ENCODE results near the gene ZDHHC14.

The ZDHHC14 gene

DNA sequence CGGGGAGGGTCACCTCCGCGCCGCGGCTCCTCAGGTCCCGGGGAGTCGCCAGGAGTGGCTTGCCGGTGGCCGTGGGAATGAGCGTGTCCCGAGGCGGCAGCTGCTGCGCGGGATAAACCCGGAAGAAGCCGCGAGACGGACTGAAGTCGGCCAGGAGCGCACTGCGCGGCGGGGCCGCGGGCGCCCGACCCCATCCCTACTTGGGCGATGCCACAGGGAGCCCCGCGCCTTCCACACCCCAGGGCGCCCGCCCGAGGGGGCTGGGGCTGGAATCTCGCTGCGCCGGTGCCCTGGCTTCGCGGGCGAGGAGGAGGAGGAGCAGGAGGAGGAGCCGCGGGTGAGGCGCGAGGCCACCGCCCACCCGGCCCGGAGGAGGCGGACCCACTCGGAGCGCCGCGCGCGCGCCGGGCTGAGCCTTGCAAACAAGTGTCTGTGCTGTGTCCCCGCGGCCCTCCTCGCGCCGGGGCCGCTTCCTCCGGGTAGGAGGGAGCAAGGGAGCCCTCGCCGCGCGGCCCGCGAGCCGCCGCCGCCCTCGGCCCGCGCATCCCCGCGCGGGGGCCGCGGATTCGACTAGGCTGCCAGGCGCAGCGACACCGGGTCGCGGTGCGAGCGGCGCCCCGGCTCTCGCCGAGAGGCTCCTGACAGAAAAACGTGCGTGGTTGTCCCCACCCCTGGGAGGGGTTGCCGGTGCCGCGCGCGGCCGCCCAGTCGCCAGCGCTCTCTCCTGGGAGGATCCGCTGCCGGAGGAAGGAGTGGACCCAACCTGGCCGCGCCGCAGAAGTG lies at the start of gene ZDHHC14:
ZDHHC14 (plus strand) TSS at position 412 of the 783 bp plus-strand sequence.
- TF ChIP-seq, protein P1, sequence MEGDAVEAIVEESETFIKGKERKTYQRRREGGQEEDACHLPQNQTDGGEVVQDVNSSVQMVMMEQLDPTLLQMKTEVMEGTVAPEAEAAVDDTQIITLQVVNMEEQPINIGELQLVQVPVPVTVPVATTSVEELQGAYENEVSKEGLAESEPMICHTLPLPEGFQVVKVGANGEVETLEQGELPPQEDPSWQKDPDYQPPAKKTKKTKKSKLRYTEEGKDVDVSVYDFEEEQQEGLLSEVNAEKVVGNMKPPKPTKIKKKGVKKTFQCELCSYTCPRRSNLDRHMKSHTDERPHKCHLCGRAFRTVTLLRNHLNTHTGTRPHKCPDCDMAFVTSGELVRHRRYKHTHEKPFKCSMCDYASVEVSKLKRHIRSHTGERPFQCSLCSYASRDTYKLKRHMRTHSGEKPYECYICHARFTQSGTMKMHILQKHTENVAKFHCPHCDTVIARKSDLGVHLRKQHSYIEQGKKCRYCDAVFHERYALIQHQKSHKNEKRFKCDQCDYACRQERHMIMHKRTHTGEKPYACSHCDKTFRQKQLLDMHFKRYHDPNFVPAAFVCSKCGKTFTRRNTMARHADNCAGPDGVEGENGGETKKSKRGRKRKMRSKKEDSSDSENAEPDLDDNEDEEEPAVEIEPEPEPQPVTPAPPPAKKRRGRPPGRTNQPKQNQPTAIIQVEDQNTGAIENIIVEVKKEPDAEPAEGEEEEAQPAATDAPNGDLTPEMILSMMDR (IDR thresholded peaks at IDR 0.05; ENCODE audit: low read depth, low read length, poor library complexity, severe bottlenecking): no peak
- no peak for TF ChIP-seq EZH2phosphoT487 (IDR thresholded peaks at IDR 0.05; ENCODE audit: borderline replicate concordance, low read length)
- Histone ChIP-seq H3K9me2 (replicated peaks; ENCODE audit: control insufficient read depth, low read length) (no peaks in the 10 kb centered on the region), H3K27ac (ENCODE audit: low read depth, low read length) (peak within 1 kb of the TSS; percentile 53), H3K36me3 (ENCODE audit: control insufficient read depth, low read length) (no peaks in the 10 kb centered on the region), H3F3A (ENCODE audit: control insufficient read depth, insufficient read depth) (no peaks in the 10 kb centered on the region), H3K79me2 (ENCODE audit: control insufficient read depth, low read length) (peaks cover 3% of the 10 kb centered on the region; the same call in 1 of the 2 replicates), H3K9me3 (ENCODE audit: control insufficient read depth, insufficient read depth, low read length) (no peaks in the 10 kb centered on the region), H3K27me3 (ENCODE audit: control insufficient read depth, low read length) (peaks cover 20% of the 10 kb centered on the region), H3K4me3 (ENCODE audit: low read length) (peak within 1 kb of the TSS; percentile 87), H4K20me1 (ENCODE audit: control insufficient read depth, insufficient read depth, low read depth, low read length) (peaks cover 6% of the 10 kb centered on the region; the same call in 1 of the 2 replicates), H3K4me2 (ENCODE audit: low read length) (peak within 1 kb of the TSS; percentile 66), H3K4me1 (ENCODE audit: control insufficient read depth, low read length) (peaks cover 11% of the 10 kb centered on the region)

- no peaks in the 10 kb centered on the region for H4K20me1 ChIP-seq (ENCODE audit: control insufficient read depth, insufficient read depth, low read depth, low read length)
These were observed 48.2 kb upstream of the ZDHHC14 start for GRCh38 chr6:157332813-157333212.

GRCh38 chr6:157333537-157333936 lies 47.5 kb upstream of the ZDHHC14 start:
- no peak for TF ChIP-seq EZH2phosphoT487 (IDR thresholded peaks at IDR 0.05; ENCODE audit: borderline replicate concordance, low read length)
- TF ChIP-seq, protein P1 (IDR thresholded peaks at IDR 0.05; ENCODE audit: low read depth, low read length, poor library complexity, severe bottlenecking): no peak
- H3K27ac ChIP-seq (ENCODE audit: low read depth, low read length): no peak overlapping the region
- no peaks in the 10 kb centered on the region for H3K9me3 ChIP-seq (ENCODE audit: control insufficient read depth, insufficient read depth, low read length)
- H3F3A ChIP-seq (ENCODE audit: control insufficient read depth, insufficient read depth): no peaks in the 10 kb centered on the region
- peaks cover 60% of the 10 kb centered on the region for H3K27me3 ChIP-seq (ENCODE audit: control insufficient read depth, low read length)
- H3K9me2 ChIP-seq (replicated peaks; ENCODE audit: control insufficient read depth, low read length): no peaks in the 10 kb centered on the region
- no peaks in the 10 kb centered on the region for H3K4me1 ChIP-seq (ENCODE audit: control insufficient read depth, low read length)
- H3K4me2 ChIP-seq (ENCODE audit: low read length): no peak overlapping the region
- no peak overlapping the region for H3K4me3 ChIP-seq (ENCODE audit: low read length)
- H3K36me3 ChIP-seq (ENCODE audit: control insufficient read depth, low read length): no peaks in the 10 kb centered on the region
- no peaks in the 10 kb centered on the region for H4K20me1 ChIP-seq (ENCODE audit: control insufficient read depth, insufficient read depth, low read depth, low read length)
- H3K79me2 ChIP-seq (ENCODE audit: control insufficient read depth, low read length): no peaks in the 10 kb centered on the region

More at GRCh38 chr6:157332813-157333212, 48.2 kb upstream of the ZDHHC14 start:
- H3K4me3 ChIP-seq (ENCODE audit: low read length): no peak overlapping the region
- H3K27me3 ChIP-seq (ENCODE audit: control insufficient read depth, low read length): peaks cover 65% of the 10 kb centered on the region
- H3F3A ChIP-seq (ENCODE audit: control insufficient read depth, insufficient read depth): no peaks in the 10 kb centered on the region
- TF ChIP-seq, protein P1 (IDR thresholded peaks at IDR 0.05; ENCODE audit: low read depth, low read length, poor library complexity, severe bottlenecking): no peak
- TF ChIP-seq EZH2phosphoT487 (IDR thresholded peaks at IDR 0.05; ENCODE audit: borderline replicate concordance, low read length): no peak
- no peaks in the 10 kb centered on the region for H3K4me1 ChIP-seq (ENCODE audit: control insufficient read depth, low read length)
- no peaks in the 10 kb centered on the region for H3K9me2 ChIP-seq (replicated peaks; ENCODE audit: control insufficient read depth, low read length)
- H3K27ac ChIP-seq (ENCODE audit: low read depth, low read length): no peak overlapping the region
- H3K9me3 ChIP-seq (ENCODE audit: control insufficient read depth, insufficient read depth, low read length): no peaks in the 10 kb centered on the region
- H3K4me2 ChIP-seq (ENCODE audit: low read length): no peak overlapping the region
- no peaks in the 10 kb centered on the region for H3K36me3 ChIP-seq (ENCODE audit: control insufficient read depth, low read length)
- no peaks in the 10 kb centered on the region for H3K79me2 ChIP-seq (ENCODE audit: control insufficient read depth, low read length)
